Amniotic stem cell (primary cell): ENCODE data around the gene CST8.

ENCODE experiments used
- DNase-seq: peaks from one replicate; lab custom pipeline; 2025; lab: John Stamatoyannopoulos, UW

Gene CST8

GRCh38 chr20:23476015-23476754, 14.7 kb upstream of the CST8 start:
- no peak for DNase-seq

- DNase-seq: no peak
Observed at GRCh38 chr20:23477223-23477622, 13.7 kb upstream of the CST8 start.

- DNase-seq: no peak
Observed at GRCh38 chr20:23479043-23479442, 11.9 kb upstream of the CST8 start.

- no peak for DNase-seq
Observed at GRCh38 chr20:23482138-23482537, 8.8 kb upstream of the CST8 start.

GRCh38 chr20:23484081-23484480, 6.8 kb upstream of the CST8 start:
- DNase-seq: no peak

GRCh38 chr20:23488470-23488869, 2.4 kb upstream of the CST8 start:
- DNase-seq: no peak

GRCh38 chr20:23488996-23489395, 1.9 kb upstream of the CST8 start:
- DNase-seq: no peak

GRCh38 chr20:23492292-23492691, 1.4 kb downstream of the CST8 start:
- no peak for DNase-seq

GRCh38 chr20:23493172-23493772, 2.4 kb downstream of the CST8 start:
- DNase-seq: no peak

GRCh38 chr20:23497536-23497935, 6.6 kb downstream of the CST8 start:
- DNase-seq: no peak

- no peak for DNase-seq
Observed at GRCh38 chr20:23501926-23502325, 11.0 kb downstream of the CST8 start.

GRCh38 chr20:23503649-23504048, 12.7 kb downstream of the CST8 start:
- no peak for DNase-seq

GRCh38 chr20:23507346-23507745, 16.4 kb downstream of the CST8 start:
- DNase-seq: no peak

- no peak for DNase-seq
Observed at GRCh38 chr20:23508449-23509229, 17.7 kb downstream of the CST8 start.

GRCh38 chr20:23509247-23509913, 18.5 kb downstream of the CST8 start:
- DNase-seq: no peak

GRCh38 chr20:23510000-23510590, 19.2 kb downstream of the CST8 start:
- DNase-seq: no peak

- DNase-seq: no peak
Observed at GRCh38 chr20:23513164-23513563, 22.2 kb downstream of the CST8 start.

- DNase-seq: no peak
Observed at GRCh38 chr20:23514848-23515247, 23.9 kb downstream of the CST8 start.

GRCh38 chr20:23515250-23515939, 24.5 kb downstream of the CST8 start:
- DNase-seq: peak; percentile 45

GRCh38 chr20:23517719-23518118, 26.8 kb downstream of the CST8 start:
- DNase-seq: no peak

GRCh38 chr20:23519556-23519955, 28.6 kb downstream of the CST8 start:
- DNase-seq: no peak

- no peak for DNase-seq
Observed at GRCh38 chr20:23520185-23520584, 29.3 kb downstream of the CST8 start.
